Brain microvascular endothelial cell (primary cell): ENCODE results near the gene DNAJB8.
A peak's percentile ranks its signal among the peaks of the same experiment; 100 is the strongest.

Experiments
- DNase-seq: peaks from one replicate; pipeline ENCODE4 v3.0.0-alpha.2; 2020
- H3K27ac ChIP-seq: fragments of 250-450 bp; sonication (Bioruptor Pico); 2 replicates; pipeline ENCODE4 v1.5.1; 2020; ENCODE audit warnings: mild to moderate bottlenecking, moderate library complexity
- H3K27me3 ChIP-seq: fragments of 250-450 bp; sonication (Bioruptor Pico); replicated peaks from 2 replicates; pipeline ENCODE4 v1.5.1; 2020; ENCODE audit warnings: mild to moderate bottlenecking
- H3K36me3 ChIP-seq: fragments of 250-450 bp; sonication (Bioruptor Pico); replicated peaks from 2 replicates; pipeline ENCODE4 v1.5.1; 2020; ENCODE audit warnings: mild to moderate bottlenecking
- H3K4me3 ChIP-seq: 2 replicates; pipeline ENCODE4 v1.5.1; 2011; ENCODE audit warnings: low read depth, mild to moderate bottlenecking, control low read depth, low read length, moderate library complexity
- in situ Hi-C: cut with HindIII; loops from 2 replicates; pipeline ENCODE4 v1.10.0; 2017; ENCODE audit warnings: low sequenced_read_pairs, low pct_ligation_motif_present
- TF ChIP-seq, protein P1 (sequence below): IDR thresholded peaks from 2 replicates; pipeline ENCODE4 v1.5.1; 2011; ENCODE audit warnings: low read depth, mild to moderate bottlenecking, moderate library complexity, low read length, control low read depth, inconsistent platforms; ENCODE audit errors: missing control alignments

The DNAJB8 gene

GRCh38 chr3:128504963-128505730, 38.5 kb upstream of the DNAJB8 start:
- H3K27me3 ChIP-seq = no peaks in the 10 kb centered on the region
- no peak for DNase-seq
- in situ Hi-C loops = no loop called here

DNA sequence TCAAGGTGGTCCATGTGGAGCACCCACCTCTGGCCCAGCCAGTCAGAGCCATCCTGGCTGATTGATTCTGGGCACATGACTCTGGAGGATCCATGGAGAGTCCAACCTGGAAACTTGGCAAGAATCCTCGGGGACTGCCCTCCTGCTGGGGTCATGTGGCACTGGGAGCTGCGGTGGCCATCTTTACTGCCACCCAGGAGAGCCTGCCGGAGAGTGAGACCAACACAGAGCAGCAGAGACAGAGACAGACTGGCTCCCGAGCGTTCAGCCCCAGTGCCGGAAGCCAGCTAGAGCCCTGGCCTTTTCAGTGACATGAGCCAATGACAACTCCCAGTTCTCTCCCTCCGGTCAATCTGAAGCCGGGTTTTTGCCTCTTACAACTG, 37.8 kb upstream of the DNAJB8 start:
- no peak overlapping the region for H3K27ac ChIP-seq
- no peaks in the 10 kb centered on the region for H3K27me3 ChIP-seq
- H3K36me3 ChIP-seq = no peaks in the 10 kb centered on the region
- TF ChIP-seq, protein P1, sequence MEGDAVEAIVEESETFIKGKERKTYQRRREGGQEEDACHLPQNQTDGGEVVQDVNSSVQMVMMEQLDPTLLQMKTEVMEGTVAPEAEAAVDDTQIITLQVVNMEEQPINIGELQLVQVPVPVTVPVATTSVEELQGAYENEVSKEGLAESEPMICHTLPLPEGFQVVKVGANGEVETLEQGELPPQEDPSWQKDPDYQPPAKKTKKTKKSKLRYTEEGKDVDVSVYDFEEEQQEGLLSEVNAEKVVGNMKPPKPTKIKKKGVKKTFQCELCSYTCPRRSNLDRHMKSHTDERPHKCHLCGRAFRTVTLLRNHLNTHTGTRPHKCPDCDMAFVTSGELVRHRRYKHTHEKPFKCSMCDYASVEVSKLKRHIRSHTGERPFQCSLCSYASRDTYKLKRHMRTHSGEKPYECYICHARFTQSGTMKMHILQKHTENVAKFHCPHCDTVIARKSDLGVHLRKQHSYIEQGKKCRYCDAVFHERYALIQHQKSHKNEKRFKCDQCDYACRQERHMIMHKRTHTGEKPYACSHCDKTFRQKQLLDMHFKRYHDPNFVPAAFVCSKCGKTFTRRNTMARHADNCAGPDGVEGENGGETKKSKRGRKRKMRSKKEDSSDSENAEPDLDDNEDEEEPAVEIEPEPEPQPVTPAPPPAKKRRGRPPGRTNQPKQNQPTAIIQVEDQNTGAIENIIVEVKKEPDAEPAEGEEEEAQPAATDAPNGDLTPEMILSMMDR = no peak
- in situ Hi-C loops = no loop called here
- H3K4me3 ChIP-seq = no peak overlapping the region
- DNase-seq = no peak

More at GRCh38 chr3:128504963-128505730, 38.5 kb upstream of the DNAJB8 start:
- H3K4me3 ChIP-seq = no peak overlapping the region
- H3K36me3 ChIP-seq = no peaks in the 10 kb centered on the region
- H3K27ac ChIP-seq = no peak overlapping the region
- TF ChIP-seq, protein P1 = no peak

GRCh38 chr3:128503751-128504532, 37.3 kb upstream of the DNAJB8 start:
- in situ Hi-C loops = no loop called here
- peaks cover under 1% of the 10 kb centered on the region for H3K27me3 ChIP-seq
- H3K4me3 ChIP-seq = no peak overlapping the region
- no peaks in the 10 kb centered on the region for H3K36me3 ChIP-seq
- DNase-seq = no peak
- TF ChIP-seq, protein P1 = no peak
- no peak overlapping the region for H3K27ac ChIP-seq

GRCh38 chr3:128503164-128503651, 36.5 kb upstream of the DNAJB8 start:
- peaks cover 8% of the 10 kb centered on the region for H3K27me3 ChIP-seq
- no peak overlapping the region for H3K4me3 ChIP-seq
- TF ChIP-seq, protein P1 = peak; percentile 47
- in situ Hi-C loops = no loop called here
- H3K36me3 ChIP-seq = no peaks in the 10 kb centered on the region
- H3K27ac ChIP-seq = no peak overlapping the region
- no peak for DNase-seq

GRCh38 chr3:128502712-128503111, 36.0 kb upstream of the DNAJB8 start:
- H3K36me3 ChIP-seq = no peaks in the 10 kb centered on the region

More at GRCh38 chr3:128502712-128503111, 36.0 kb upstream of the DNAJB8 start:
- in situ Hi-C loops = no loop called here
- TF ChIP-seq, protein P1 = no peak
- DNase-seq = no peak
- Histone ChIP-seq H3K4me3 (no peak overlapping the region), H3K27me3 (peaks cover 9% of the 10 kb centered on the region), H3K27ac (no peak overlapping the region)
